ENCODE results near the gene ZBTB40. TPM values are rescaled to one million over a fixed set of nuclear protein-coding genes. Genes with fewer than 3 reads are reported as not detected.

The ZBTB40 gene
- total and polyA plus RNA-seq, 8 donors: 2.1 to 39.3 (median 14.0) TPM

DNA sequence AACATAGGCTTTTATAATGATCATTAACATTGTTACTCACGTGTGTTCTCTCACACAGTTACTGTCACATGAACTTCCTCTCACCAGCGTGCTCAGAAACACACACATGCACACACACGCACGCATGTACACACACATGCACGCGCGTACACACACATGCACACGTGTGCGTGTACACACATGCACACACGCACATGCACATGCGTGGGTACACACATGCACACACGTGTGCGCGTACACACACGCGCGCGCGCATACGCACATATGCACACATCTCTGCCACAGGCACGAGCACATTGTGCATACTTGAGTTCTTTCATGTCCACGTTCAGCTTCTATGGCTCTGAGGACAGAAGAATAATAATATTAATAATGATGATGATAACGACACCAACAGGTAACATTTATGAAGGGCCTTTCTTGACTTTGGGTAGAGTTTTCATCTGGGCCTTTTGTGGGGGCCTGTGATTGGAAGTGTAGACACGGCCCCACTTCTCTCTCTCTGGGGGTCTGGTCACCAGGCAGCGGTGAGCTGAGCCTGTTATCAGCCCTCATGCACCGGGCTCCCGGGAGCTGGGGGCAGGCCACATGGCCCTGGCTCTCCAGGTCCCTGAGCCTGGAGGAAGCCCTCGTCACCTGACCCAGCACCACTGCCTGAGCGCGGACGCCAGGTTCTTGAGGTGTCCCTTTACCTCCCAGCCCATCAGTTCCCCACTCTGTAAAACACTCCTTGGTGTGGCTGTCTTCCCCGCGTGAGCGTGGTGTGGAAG, 118.7 kb downstream of the ZBTB40 start:
- Histone ChIP-seq H3K4me3 (no peak overlapping the region), H3K9me3 (no peaks in the 10 kb centered on the region), H3K36me3 (no peaks in the 10 kb centered on the region), H3K27ac (no peak overlapping the region), H3K27me3 (peaks cover 0 to 84% (median 29%) of the 10 kb centered on the region in 3 donors), H3K4me1 (no peaks in the 10 kb centered on the region)
- 82 to 87% (median 85%) methylated on average over 31 to 34 of the region's 34 CpGs for WGBS, 5 donors
- intact Hi-C loops (cut with DNase I; ENCODE audit: low total_unique reads): no loop called here
- no peak for DNase-seq
- TF ChIP-seq POLR2A (IDR thresholded peaks at IDR 0.05): no peak
- TF ChIP-seq POLR2AphosphoS5 (IDR thresholded peaks at IDR 0.05): no peak
- no peak for TF ChIP-seq CTCF (IDR thresholded peaks at IDR 0.05)
- no peak for TF ChIP-seq EP300 (IDR thresholded peaks at IDR 0.05)

GRCh38 chr1:22572818-22573217, 121.2 kb downstream of the ZBTB40 start:
- 55 to 64% (median 60%) methylated on average over 3 to 9 of the region's 9 CpGs for WGBS, 5 donors

GRCh38 chr1:22573237-22573636, 121.6 kb downstream of the ZBTB40 start:
- intact Hi-C loops (cut with DNase I; ENCODE audit: low total_unique reads): no loop called here
- Histone ChIP-seq H3K36me3 (no peaks in the 10 kb centered on the region), H3K4me3 (no peak overlapping the region), H3K4me1 (no peaks in the 10 kb centered on the region), H3K27ac (no peak overlapping the region), H3K9me3 (no peaks in the 10 kb centered on the region), H3K27me3 (peaks cover 0 to 60% (median 8%) of the 10 kb centered on the region in 3 donors)
- 66 to 75% (median 69%) methylated on average over 6 to 7 of the region's 7 CpGs for WGBS, 5 donors
- no peak for TF ChIP-seq POLR2A (IDR thresholded peaks at IDR 0.05)
- no peak for TF ChIP-seq EP300 (IDR thresholded peaks at IDR 0.05)
- TF ChIP-seq POLR2AphosphoS5 (IDR thresholded peaks at IDR 0.05): no peak
- no peak for TF ChIP-seq CTCF (IDR thresholded peaks at IDR 0.05)
- no peak for DNase-seq

More at GRCh38 chr1:22572818-22573217, 121.2 kb downstream of the ZBTB40 start:
- Histone ChIP-seq H3K27ac (no peak overlapping the region), H3K4me3 (no peak overlapping the region), H3K36me3 (no peaks in the 10 kb centered on the region), H3K9me3 (no peaks in the 10 kb centered on the region), H3K4me1 (no peaks in the 10 kb centered on the region), H3K27me3 (peaks cover 0 to 65% (median 8%) of the 10 kb centered on the region in 3 donors)
- intact Hi-C loops (cut with DNase I; ENCODE audit: low total_unique reads): no loop called here
- DNase-seq: no peak
- TF ChIP-seq CTCF (IDR thresholded peaks at IDR 0.05) (no peak), EP300 (IDR thresholded peaks at IDR 0.05) (no peak), POLR2AphosphoS5 (IDR thresholded peaks at IDR 0.05) (no peak), POLR2A (IDR thresholded peaks at IDR 0.05) (no peak)

DNA sequence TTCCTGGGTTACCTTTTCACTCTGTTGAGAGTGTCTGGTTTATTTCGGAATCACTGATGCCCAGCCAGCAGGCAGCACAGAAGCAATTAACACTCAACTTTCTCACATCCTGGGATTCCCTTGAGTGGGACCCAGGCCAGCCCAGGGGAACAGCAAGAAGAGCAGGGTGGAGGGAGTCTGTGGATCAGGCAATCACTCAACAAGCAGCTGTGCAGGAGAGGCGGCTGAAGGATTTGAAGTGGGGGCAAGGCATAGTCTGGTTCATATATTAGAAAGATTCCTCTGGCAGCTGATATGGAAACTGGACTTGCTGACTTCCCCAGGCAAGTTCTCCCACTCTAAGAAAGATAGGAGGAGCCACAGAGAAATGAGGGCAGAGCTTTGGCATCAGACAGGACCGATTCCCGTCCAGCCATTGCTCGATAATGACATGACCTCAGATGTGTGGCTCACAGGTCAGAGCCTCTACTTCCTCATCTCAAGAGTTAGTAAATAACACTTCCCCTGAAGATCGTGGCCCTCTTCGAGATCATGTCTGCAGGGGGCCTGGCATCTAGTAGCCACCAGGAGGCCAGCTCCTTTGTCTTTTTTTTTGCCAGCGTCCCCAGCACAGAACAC, 124.0 kb downstream of the ZBTB40 start:
- no peak for DNase-seq
- Histone ChIP-seq H3K27me3 (peaks cover 0 to 40% (median 8%) of the 10 kb centered on the region in 3 donors), H3K9me3 (no peaks in the 10 kb centered on the region), H3K27ac (no peak overlapping the region), H3K4me1 (no peaks in the 10 kb centered on the region), H3K4me3 (no peak overlapping the region), H3K36me3 (no peaks in the 10 kb centered on the region)
- intact Hi-C loops (cut with DNase I; ENCODE audit: low total_unique reads): no loop called here
- TF ChIP-seq EP300 (IDR thresholded peaks at IDR 0.05): no peak
- TF ChIP-seq CTCF (IDR thresholded peaks at IDR 0.05): no peak
- TF ChIP-seq POLR2AphosphoS5 (IDR thresholded peaks at IDR 0.05): no peak
- no peak for TF ChIP-seq POLR2A (IDR thresholded peaks at IDR 0.05)
- WGBS, 5 donors: 31 to 42% (median 40%) methylated on average over 8 of the region's 8 CpGs
